Measurements from ENCODE around the gene MYO3B. TPM values are rescaled to one million over a fixed set of nuclear protein-coding genes. Genes with fewer than 3 reads are reported as not detected.
"Not testable (repeated sequence)": the region's sequence is repeated elsewhere in the genome, so short reads cannot be mapped to it uniquely, and the experiment has no call there.

MYO3B gene
- total RNA-seq, 1 donor from 2014 or later, result not detected

DNA sequence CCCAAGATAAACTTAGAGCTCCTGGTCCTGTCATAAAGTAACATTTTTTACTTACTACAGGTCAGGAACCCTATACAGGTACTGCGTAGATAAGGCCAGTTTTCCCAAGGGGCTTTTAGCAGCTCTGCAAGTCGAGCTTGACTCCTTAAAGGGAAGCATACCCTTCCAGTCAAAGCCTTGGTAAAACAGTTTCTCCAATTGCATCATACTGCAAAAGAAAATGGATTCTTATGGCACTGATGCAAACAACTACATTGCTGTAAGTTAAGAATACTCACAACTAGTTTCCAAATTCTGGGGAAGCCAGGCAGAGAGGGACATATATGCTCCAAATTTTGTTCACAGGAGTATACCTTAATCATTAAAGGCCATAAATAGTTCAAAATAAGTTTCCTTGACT is 31.0 kb downstream of the MYO3B start:
- no peak for DNase-seq (ENCODE audit: low spot score)
- Mint-ChIP-seq H3K4me3 (ENCODE audit: unreplicated experiment) (no peak overlapping the region), H3K4me1 (ENCODE audit: low read depth) (peaks cover 13% of the 10 kb centered on the region), H3K9me3 (ENCODE audit: low read depth) (no peaks in the 10 kb centered on the region), H3K36me3 (ENCODE audit: low read depth) (no peaks in the 10 kb centered on the region), H3K27me3 (ENCODE audit: low read depth) (no peaks in the 10 kb centered on the region), H3K27ac (ENCODE audit: unreplicated experiment) (no peak overlapping the region)
- TF ChIP-seq, protein P1, sequence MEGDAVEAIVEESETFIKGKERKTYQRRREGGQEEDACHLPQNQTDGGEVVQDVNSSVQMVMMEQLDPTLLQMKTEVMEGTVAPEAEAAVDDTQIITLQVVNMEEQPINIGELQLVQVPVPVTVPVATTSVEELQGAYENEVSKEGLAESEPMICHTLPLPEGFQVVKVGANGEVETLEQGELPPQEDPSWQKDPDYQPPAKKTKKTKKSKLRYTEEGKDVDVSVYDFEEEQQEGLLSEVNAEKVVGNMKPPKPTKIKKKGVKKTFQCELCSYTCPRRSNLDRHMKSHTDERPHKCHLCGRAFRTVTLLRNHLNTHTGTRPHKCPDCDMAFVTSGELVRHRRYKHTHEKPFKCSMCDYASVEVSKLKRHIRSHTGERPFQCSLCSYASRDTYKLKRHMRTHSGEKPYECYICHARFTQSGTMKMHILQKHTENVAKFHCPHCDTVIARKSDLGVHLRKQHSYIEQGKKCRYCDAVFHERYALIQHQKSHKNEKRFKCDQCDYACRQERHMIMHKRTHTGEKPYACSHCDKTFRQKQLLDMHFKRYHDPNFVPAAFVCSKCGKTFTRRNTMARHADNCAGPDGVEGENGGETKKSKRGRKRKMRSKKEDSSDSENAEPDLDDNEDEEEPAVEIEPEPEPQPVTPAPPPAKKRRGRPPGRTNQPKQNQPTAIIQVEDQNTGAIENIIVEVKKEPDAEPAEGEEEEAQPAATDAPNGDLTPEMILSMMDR (IDR thresholded peaks at IDR 0.05), result no peak

DNA sequence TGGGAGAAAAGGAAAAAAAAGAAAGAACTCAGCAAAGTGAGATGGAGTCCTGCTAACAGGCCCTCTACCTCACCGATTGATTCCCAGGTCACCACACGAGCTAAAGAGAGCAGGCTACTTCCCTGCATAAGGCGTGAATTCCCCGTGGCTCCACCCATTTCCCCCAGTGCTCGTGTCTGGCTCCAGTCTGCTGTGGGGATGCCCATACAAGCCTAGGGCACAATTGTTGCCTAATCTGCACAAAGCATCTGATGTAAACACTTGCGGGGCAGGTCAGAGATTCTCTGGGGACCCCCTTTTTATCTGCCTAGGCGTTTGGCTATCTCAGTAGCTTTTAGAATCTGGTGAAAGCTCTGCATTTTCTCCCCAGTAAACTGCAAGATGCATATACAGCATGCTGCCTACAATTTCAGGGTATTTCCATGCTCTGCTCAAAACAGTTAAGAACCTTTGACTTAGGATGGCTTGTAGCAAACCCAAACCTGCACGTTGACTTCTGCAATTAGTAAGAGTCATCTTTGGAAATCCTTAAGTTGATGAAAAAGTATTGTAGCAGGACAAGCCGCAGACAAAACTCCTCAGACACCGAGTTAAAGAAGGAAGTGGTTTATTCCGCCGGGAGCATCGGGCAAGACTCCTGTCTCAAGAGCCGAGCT is 34.8 kb downstream of the MYO3B start:
- H3K27ac Mint-ChIP-seq (ENCODE audit: unreplicated experiment), result no peak overlapping the region
- TF ChIP-seq, protein P1 (IDR thresholded peaks at IDR 0.05), result no peak
- no peak for DNase-seq (ENCODE audit: low spot score)
- no peaks in the 10 kb centered on the region for H3K36me3 Mint-ChIP-seq (ENCODE audit: low read depth)
- peaks cover 5% of the 10 kb centered on the region for H3K4me1 Mint-ChIP-seq (ENCODE audit: low read depth)
- H3K9me3 Mint-ChIP-seq (ENCODE audit: low read depth), result no peaks in the 10 kb centered on the region
- H3K4me3 Mint-ChIP-seq (ENCODE audit: unreplicated experiment), result peak overlapping the region; percentile 50
- no peaks in the 10 kb centered on the region for H3K27me3 Mint-ChIP-seq (ENCODE audit: low read depth)

DNA sequence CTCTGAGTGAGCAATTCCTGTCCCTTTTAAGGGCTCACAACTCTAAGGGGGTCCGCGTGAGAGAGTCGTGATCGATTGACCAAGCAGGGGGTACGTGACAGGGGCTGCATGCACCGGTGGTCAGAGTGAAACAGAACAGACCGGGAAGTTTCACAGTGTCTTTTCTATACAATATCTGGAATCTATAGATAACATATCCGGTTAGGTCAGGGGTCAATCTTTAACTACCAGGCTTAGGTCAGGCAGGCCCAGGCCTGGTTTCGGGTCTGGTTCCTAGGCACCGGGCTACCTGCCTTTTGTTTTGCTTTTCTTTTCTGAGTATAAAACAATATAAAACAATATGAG is 35.3 kb downstream of the MYO3B start:
- DNase-seq (ENCODE audit: low spot score); H3K4me1 Mint-ChIP-seq (ENCODE audit: low read depth); H3K9me3 Mint-ChIP-seq (ENCODE audit: low read depth); H3K36me3 Mint-ChIP-seq (ENCODE audit: low read depth); H3K27ac Mint-ChIP-seq (ENCODE audit: unreplicated experiment); H3K27me3 Mint-ChIP-seq (ENCODE audit: low read depth): not testable (repeated sequence)
- peak overlapping the region; percentile 50 for H3K4me3 Mint-ChIP-seq (ENCODE audit: unreplicated experiment)

DNA sequence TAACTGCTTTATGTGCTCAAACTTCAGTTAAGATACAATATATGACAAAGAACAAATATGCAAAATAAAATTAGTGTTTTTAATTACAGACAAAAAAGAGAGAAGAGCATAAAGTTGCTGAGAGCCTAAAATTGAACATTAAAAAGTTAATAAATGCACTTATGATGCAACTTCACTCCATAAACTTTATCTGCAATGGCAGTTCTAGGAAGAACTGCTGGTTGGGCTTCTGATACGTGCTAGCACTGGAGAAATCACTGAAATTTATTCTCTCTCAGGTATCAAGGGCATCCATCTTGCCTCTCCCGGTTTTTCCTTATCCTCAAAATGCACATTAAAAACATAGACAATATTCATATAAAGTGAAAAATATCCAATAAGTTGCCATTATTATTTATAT is 35.7 kb downstream of the MYO3B start:
- H3K36me3 Mint-ChIP-seq (ENCODE audit: low read depth), result no peaks in the 10 kb centered on the region
- H3K4me1 Mint-ChIP-seq (ENCODE audit: low read depth), result peaks cover 5% of the 10 kb centered on the region
- no peak overlapping the region for H3K4me3 Mint-ChIP-seq (ENCODE audit: unreplicated experiment)
- TF ChIP-seq, protein P1 (IDR thresholded peaks at IDR 0.05), result no peak
- no peak overlapping the region for H3K27ac Mint-ChIP-seq (ENCODE audit: unreplicated experiment)
- no peaks in the 10 kb centered on the region for H3K9me3 Mint-ChIP-seq (ENCODE audit: low read depth)
- DNase-seq (ENCODE audit: low spot score), result no peak
- no peaks in the 10 kb centered on the region for H3K27me3 Mint-ChIP-seq (ENCODE audit: low read depth)

DNA sequence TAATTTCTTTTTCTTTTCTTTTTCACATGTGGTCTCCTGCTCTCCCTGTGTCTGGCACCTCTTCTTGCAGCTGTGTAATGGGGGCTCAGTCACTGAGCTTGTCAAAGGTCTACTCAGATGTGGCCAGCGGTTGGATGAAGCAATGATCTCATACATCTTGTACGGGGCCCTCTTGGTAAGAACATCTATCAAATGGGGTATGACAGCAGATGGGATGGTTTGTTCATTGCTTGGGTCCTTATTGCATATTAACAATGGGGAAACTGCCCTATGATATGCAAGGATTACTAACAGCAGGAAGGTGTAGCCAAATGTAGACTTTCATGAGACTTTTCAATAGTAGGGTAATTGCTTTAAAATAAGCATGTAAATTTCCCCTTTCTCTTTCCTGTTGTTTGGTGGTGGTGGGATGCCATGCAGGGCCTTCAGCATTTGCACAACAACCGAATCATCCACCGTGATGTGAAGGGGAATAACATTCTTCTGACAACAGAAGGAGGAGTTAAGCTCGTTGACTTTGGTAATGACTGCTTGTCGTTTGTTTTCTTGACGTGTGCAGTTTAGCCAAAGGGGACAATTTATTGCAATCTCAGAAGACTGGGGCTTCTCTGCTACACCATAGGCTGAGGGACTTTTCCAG is 36.5 kb downstream of the MYO3B start:
- Mint-ChIP-seq H3K4me3 (ENCODE audit: unreplicated experiment) (no peak overlapping the region), H3K4me1 (ENCODE audit: low read depth) (peaks cover 5% of the 10 kb centered on the region), H3K27ac (ENCODE audit: unreplicated experiment) (no peak overlapping the region), H3K27me3 (ENCODE audit: low read depth) (no peaks in the 10 kb centered on the region), H3K36me3 (ENCODE audit: low read depth) (no peaks in the 10 kb centered on the region), H3K9me3 (ENCODE audit: low read depth) (no peaks in the 10 kb centered on the region)
- DNase-seq (ENCODE audit: low spot score), result no peak
- TF ChIP-seq, protein P1 (IDR thresholded peaks at IDR 0.05), result no peak

DNA sequence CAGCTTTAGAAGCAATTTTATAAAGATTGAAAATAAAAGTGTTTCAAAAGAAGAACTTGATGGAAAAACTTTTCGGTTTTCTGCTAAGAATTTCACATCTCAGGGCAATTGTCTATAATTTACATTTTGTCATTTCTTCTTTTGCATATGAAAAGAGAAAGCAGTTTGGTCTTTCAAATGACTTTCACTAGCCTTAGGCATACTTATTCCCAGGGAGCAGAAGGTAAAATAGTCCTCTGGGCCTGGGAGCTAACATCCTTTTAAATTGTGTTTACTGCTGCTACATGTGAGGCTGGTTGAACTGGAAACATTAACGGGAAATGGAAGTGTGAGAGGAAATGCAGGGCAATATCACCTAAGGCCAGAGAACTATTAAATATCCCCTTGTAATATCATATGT is 37.1 kb downstream of the MYO3B start:
- Mint-ChIP-seq H3K36me3 (ENCODE audit: low read depth) (no peaks in the 10 kb centered on the region), H3K4me3 (ENCODE audit: unreplicated experiment) (no peak overlapping the region), H3K27ac (ENCODE audit: unreplicated experiment) (no peak overlapping the region), H3K4me1 (ENCODE audit: low read depth) (peaks cover 5% of the 10 kb centered on the region), H3K27me3 (ENCODE audit: low read depth) (no peaks in the 10 kb centered on the region), H3K9me3 (ENCODE audit: low read depth) (no peaks in the 10 kb centered on the region)
- no peak for DNase-seq (ENCODE audit: low spot score)
- TF ChIP-seq, protein P1 (IDR thresholded peaks at IDR 0.05), result no peak

Data from chondrocyte (in vitro differentiated cells).